ENCODE results near the gene TRPC6.

Gene TRPC6

GRCh38 chr11:101523634-101524260 is 60.1 kb downstream of the TRPC6 start:
- no peak for DNase-seq (ENCODE audit: low read depth)
- no peak overlapping the region for H3K4me3 ChIP-seq (ENCODE audit: low read length)
- no peak for TF ChIP-seq CTCF (conservative IDR thresholded peaks at IDR 0.05; ENCODE audit: low read depth, low read length)

GRCh38 chr11:101523193-101523592 is 60.6 kb downstream of the TRPC6 start:
- no peak for DNase-seq (ENCODE audit: low read depth)
- no peak for TF ChIP-seq CTCF (conservative IDR thresholded peaks at IDR 0.05; ENCODE audit: low read depth, low read length)
- no peak overlapping the region for H3K4me3 ChIP-seq (ENCODE audit: low read length)

- TF ChIP-seq CTCF (conservative IDR thresholded peaks at IDR 0.05; ENCODE audit: low read depth, low read length): no peak
- DNase-seq (ENCODE audit: low read depth): no peak
- H3K4me3 ChIP-seq (ENCODE audit: low read length): no peak overlapping the region
These were observed 62.0 kb downstream of the TRPC6 start for GRCh38 chr11:101521821-101522220.

- DNase-seq (ENCODE audit: low read depth): no peak
- no peak for TF ChIP-seq CTCF (conservative IDR thresholded peaks at IDR 0.05; ENCODE audit: low read depth, low read length)
- no peak overlapping the region for H3K4me3 ChIP-seq (ENCODE audit: low read length)
These were observed 67.3 kb downstream of the TRPC6 start for GRCh38 chr11:101516546-101516945.

- TF ChIP-seq CTCF (conservative IDR thresholded peaks at IDR 0.05; ENCODE audit: low read depth, low read length): no peak
- no peak for DNase-seq (ENCODE audit: low read depth)
- no peak overlapping the region for H3K4me3 ChIP-seq (ENCODE audit: low read length)
These were observed 72.7 kb downstream of the TRPC6 start for GRCh38 chr11:101511065-101511464.

- no peak overlapping the region for H3K4me3 ChIP-seq (ENCODE audit: low read length)
- no peak for TF ChIP-seq CTCF (conservative IDR thresholded peaks at IDR 0.05; ENCODE audit: low read depth, low read length)
- DNase-seq (ENCODE audit: low read depth): no peak
These were observed 73.2 kb downstream of the TRPC6 start for GRCh38 chr11:101510591-101510990.

- no peak overlapping the region for H3K4me3 ChIP-seq (ENCODE audit: low read length)
- DNase-seq (ENCODE audit: low read depth): no peak
- TF ChIP-seq CTCF (conservative IDR thresholded peaks at IDR 0.05; ENCODE audit: low read depth, low read length): no peak
These were observed 73.9 kb downstream of the TRPC6 start for GRCh38 chr11:101509922-101510321.

Measured in retinal pigment epithelial cell (primary cell).